ENCODE data around the gene MYL9. TPM values are rescaled to one million over a fixed set of nuclear protein-coding genes. Genes with fewer than 3 reads are reported as not detected.

Gene MYL9
- total and polyA plus RNA-seq, 7 experiments from 2014 or later, result 0.29 to 2.4 (median 0.29) TPM; not detected in 4

- H3K27me3 Mint-ChIP-seq, result no peaks in the 10 kb centered on the region
- CTCF ChIA-PET, result interaction anchor here (0.7 to 1.0 kb wide), 3 partner anchors 15 to 32 kb away, joined by 3 to 5 read pairs (median 4); no protein-coding TSS in a partner anchor
- DNase-seq (peak in 7 of 9 donors; percentile 61 to 82 (median 72)), ATAC-seq (peak; percentile 65)
- H3K36me3 Mint-ChIP-seq, result peaks cover 0 to 14% (median 0%) of the 10 kb centered on the region in 5 donors
- peaks cover 27 to 44% (median 40%) of the 10 kb centered on the region in 7 donors for H3K4me1 Mint-ChIP-seq
- H3K4me1 ChIP-seq (ENCODE audit: control insufficient read depth in 2 of 2, insufficient read depth in 2 of 2, low read length in 2 of 2), result peaks cover 13 to 34% of the 10 kb centered on the region in 2 donors
- H3K4me3 Mint-ChIP-seq, result peak overlapping the region; percentile 79 to 96 (median 90)
- intact Hi-C loops (cut with micrococcal nuclease), result loop anchor here (1.0 to 10.0 kb wide), 10 partner anchors 16 to 1478 kb away; partner anchors contain the start of genes RAB5IF (in 2 of the 2), AAR2 (in 1 of the 2), SLA2 (in 1 of the 2) and TRPC4AP (in 1 of the 2)
- H3K36me3 ChIP-seq (ENCODE audit: control insufficient read depth in 2 of 3, insufficient read depth in 3 of 3, low read length in 3 of 3), result peaks cover 0 to 6% (median 0%) of the 10 kb centered on the region in 3 experiments
- H3K4me3 ChIP-seq (ENCODE audit: low read length), result peak overlapping the region; percentile 52
- H3K9me3 ChIP-seq (ENCODE audit: control insufficient read depth in 2 of 3, low read length in 3 of 3), result no peaks in the 10 kb centered on the region
- H3K27ac Mint-ChIP-seq, result peak overlapping the region; percentile 96 to 100 (median 99)
- peaks cover 0 to 6% (median 0%) of the 10 kb centered on the region in 11 donors for H3K9me3 Mint-ChIP-seq
- peak overlapping the region; percentile 100 for H3K27ac ChIP-seq (ENCODE audit: low read depth, low read length)
- POLR2A ChIA-PET, result interaction anchor here (0.7 to 9.3 kb wide), 9 partner anchors 10 to 198 kb away, joined by 3 to 123 read pairs (median 6); partner anchors contain the start of gene RAB5IF
- H3K27me3 ChIP-seq (ENCODE audit: control insufficient read depth in 2 of 2, insufficient read depth in 2 of 2, low read length in 2 of 2), result no peaks in the 10 kb centered on the region
These were observed 31.4 kb downstream of the MYL9 start for GRCh38 chr20:36572701-36573102.

DNA sequence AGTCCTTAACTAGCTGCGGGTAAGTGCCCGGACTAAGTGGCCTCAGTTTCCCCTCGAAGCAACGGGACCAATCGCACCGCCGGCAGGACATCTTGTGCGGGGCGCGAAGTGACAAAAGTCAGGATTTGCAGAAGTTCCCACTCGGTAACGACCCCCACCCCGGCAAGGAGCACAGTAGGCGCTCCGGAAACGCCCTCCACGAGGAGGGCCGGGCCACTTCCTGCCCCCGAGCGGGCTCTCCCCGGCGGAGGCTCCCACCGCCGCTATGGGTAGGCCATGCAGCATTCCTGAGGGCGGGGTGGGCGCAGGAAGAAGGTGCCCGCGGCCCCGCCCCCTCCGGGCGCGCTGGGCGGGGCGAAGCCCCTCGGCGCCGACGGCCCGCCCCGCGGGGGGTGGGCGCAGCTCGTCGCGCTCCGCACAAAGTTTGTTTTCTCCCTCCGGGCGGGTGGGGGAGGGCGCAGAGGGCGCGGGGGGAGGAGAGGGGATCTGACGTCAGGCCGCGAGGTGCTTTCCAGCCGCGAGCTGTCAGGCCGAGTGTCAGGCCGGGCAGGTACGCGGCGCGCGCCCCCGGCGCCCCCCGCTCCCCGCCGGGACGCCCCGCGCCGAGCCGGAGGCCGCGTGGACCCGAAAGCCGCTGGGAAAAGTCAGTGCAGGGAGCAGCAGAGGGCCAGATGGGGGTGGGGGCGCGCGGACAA, 31.9 kb downstream of the MYL9 start, which contains the start of gene TGIF2:
TGIF2 (plus strand) TSS at position 495 of the 695 bp plus-strand sequence. CDS start 5,178 bp downstream, outside the sequence.
- H3K27me3 ChIP-seq (ENCODE audit: control insufficient read depth in 2 of 2, insufficient read depth in 2 of 2, low read length in 2 of 2), result no peaks in the 10 kb centered on the region
- intact Hi-C loops (cut with micrococcal nuclease), result loop anchor here (1.0 to 10.0 kb wide), 9 partner anchors 17 to 1478 kb away; partner anchors contain the start of genes RAB5IF (in 2 of the 2), SLA2 (in 1 of the 2) and TRPC4AP (in 1 of the 2)
- H3K9me3 ChIP-seq (ENCODE audit: control insufficient read depth in 2 of 3, low read length in 3 of 3), result no peaks in the 10 kb centered on the region
- H3K4me1 Mint-ChIP-seq, result peaks cover 27 to 49% (median 40%) of the 10 kb centered on the region in 7 donors
- ChIA-PET CTCF (interaction anchor here (0.7 to 1.0 kb wide), 2 partner anchors 24 to 32 kb away, joined by 3 to 4 read pairs; no protein-coding TSS in a partner anchor), POLR2A (interaction anchor here (0.6 to 9.3 kb wide), 9 partner anchors 10 to 402 kb away, joined by 3 to 123 read pairs (median 7); partner anchors contain the start of gene RAB5IF)
- peak within 1 kb of the TSS; percentile 88 to 97 (median 92) for H3K4me3 Mint-ChIP-seq
- H3K36me3 Mint-ChIP-seq, result peaks cover 0 to 14% (median 0%) of the 10 kb centered on the region in 5 donors
- peak within 1 kb of the TSS; percentile 96 to 100 (median 99) for H3K27ac Mint-ChIP-seq
- peaks cover 0 to 6% (median 0%) of the 10 kb centered on the region in 11 donors for H3K9me3 Mint-ChIP-seq
- peak within 1 kb of the TSS; percentile 100 for H3K27ac ChIP-seq (ENCODE audit: low read depth, low read length)
- no peaks in the 10 kb centered on the region for H3K27me3 Mint-ChIP-seq
- H3K36me3 ChIP-seq (ENCODE audit: control insufficient read depth in 2 of 3, insufficient read depth in 3 of 3, low read length in 3 of 3), result peaks cover 0 to 6% (median 0%) of the 10 kb centered on the region in 3 experiments
- peak; percentile 86 to 93 (median 91) for DNase-seq
- peak; percentile 84 for ATAC-seq
- H3K4me1 ChIP-seq (ENCODE audit: control insufficient read depth in 2 of 2, insufficient read depth in 2 of 2, low read length in 2 of 2), result peaks cover 13 to 34% of the 10 kb centered on the region in 2 donors
- peak within 1 kb of the TSS; percentile 70 for H3K4me3 ChIP-seq (ENCODE audit: low read length)

DNA sequence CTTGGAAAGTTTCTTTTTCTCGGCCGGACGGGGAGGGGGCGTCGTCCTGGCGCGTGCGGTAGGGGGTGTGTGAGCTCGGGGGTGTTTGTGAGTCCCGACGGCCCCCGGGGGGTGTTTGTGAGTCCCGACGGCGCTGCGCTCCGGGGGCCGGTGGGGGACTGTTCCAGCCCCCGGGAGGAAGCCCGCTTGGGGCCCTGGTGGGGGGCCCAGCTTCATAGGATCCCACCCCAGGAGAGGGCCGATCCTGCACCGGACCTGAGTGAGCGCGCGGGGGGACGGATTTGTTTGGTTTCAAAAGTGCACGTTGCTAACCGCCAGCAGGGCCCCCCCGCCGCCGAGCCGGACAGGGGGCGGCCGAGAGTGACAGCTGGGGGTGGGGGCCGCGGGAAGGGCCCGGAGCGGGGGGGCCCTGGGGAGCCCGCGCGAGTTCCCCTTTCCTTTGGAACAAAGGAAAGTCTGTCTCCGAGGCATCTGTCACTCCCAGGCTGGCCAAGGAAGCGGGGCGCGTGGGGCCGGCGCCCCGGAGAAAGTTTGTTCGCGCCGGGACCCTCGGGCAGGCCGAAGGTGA, 32.6 kb downstream of the MYL9 start:
- peak; percentile 3 for ATAC-seq
- intact Hi-C loops (cut with micrococcal nuclease), result loop anchor here (1.0 to 10.0 kb wide), 11 partner anchors 8 to 1479 kb away; partner anchors contain the start of genes RAB5IF (in 2 of the 2), SLA2 (in 1 of the 2) and TRPC4AP (in 1 of the 2)
- no peaks in the 10 kb centered on the region for H3K9me3 ChIP-seq (ENCODE audit: control insufficient read depth in 2 of 3, low read length in 3 of 3)
- peak overlapping the region; percentile 48 to 97 (median 90) for H3K4me3 Mint-ChIP-seq
- POLR2A ChIA-PET, result interaction anchor here (1.0 to 9.3 kb wide), 6 partner anchors 9 to 82 kb away, joined by 3 to 123 read pairs (median 10); partner anchors contain the start of gene RAB5IF
- peaks cover 13 to 34% of the 10 kb centered on the region in 2 donors for H3K4me1 ChIP-seq (ENCODE audit: control insufficient read depth in 2 of 2, insufficient read depth in 2 of 2, low read length in 2 of 2)
- peak overlapping the region; percentile 70 for H3K4me3 ChIP-seq (ENCODE audit: low read length)
- peaks cover 0 to 16% (median 0%) of the 10 kb centered on the region in 5 donors for H3K36me3 Mint-ChIP-seq
- no peaks in the 10 kb centered on the region for H3K27me3 ChIP-seq (ENCODE audit: control insufficient read depth in 2 of 2, insufficient read depth in 2 of 2, low read length in 2 of 2)
- CTCF ChIA-PET, result interaction anchor here (1.0 to 3.2 kb wide), 2 partner anchors 20 to 31 kb away, joined by 3 to 24 read pairs; partner anchors contain the start of gene RAB5IF
- peak in 6 of 9 donors; percentile 28 to 55 (median 40) for DNase-seq
- peaks cover 0 to 6% (median 0%) of the 10 kb centered on the region in 11 donors for H3K9me3 Mint-ChIP-seq
- peaks cover 0 to 10% (median 0%) of the 10 kb centered on the region in 3 experiments for H3K36me3 ChIP-seq (ENCODE audit: control insufficient read depth in 2 of 3, insufficient read depth in 3 of 3, low read length in 3 of 3)
- H3K27ac ChIP-seq (ENCODE audit: low read depth, low read length), result peak overlapping the region; percentile 100
- no peaks in the 10 kb centered on the region for H3K27me3 Mint-ChIP-seq
- H3K4me1 Mint-ChIP-seq, result peaks cover 27 to 50% (median 40%) of the 10 kb centered on the region in 7 donors
- H3K27ac Mint-ChIP-seq, result peak overlapping the region in 6 of 9 donors; percentile 49 to 99 (median 84)

- H3K27me3 ChIP-seq (ENCODE audit: control insufficient read depth in 2 of 2, insufficient read depth in 2 of 2, low read length in 2 of 2), result no peaks in the 10 kb centered on the region
- ChIA-PET POLR2A (interaction anchor here (0.6 to 9.3 kb wide), 7 partner anchors 9 to 617 kb away, joined by 3 to 123 read pairs (median 7); partner anchors contain the start of gene RAB5IF), CTCF (interaction anchor here (0.7 to 3.2 kb wide), 5 partner anchors 14 to 30 kb away, joined by 3 to 24 read pairs (median 4); partner anchors contain the start of gene RAB5IF)
- H3K4me1 ChIP-seq (ENCODE audit: control insufficient read depth in 2 of 2, insufficient read depth in 2 of 2, low read length in 2 of 2), result peaks cover 13 to 34% of the 10 kb centered on the region in 2 donors
- H3K36me3 Mint-ChIP-seq, result peaks cover 0 to 17% (median 0%) of the 10 kb centered on the region in 5 donors
- peak; percentile 34 to 68 (median 61) for DNase-seq
- H3K27ac ChIP-seq (ENCODE audit: low read depth, low read length), result peak overlapping the region; percentile 100
- peaks cover 0 to 17% (median 0%) of the 10 kb centered on the region in 3 experiments for H3K36me3 ChIP-seq (ENCODE audit: control insufficient read depth in 2 of 3, insufficient read depth in 3 of 3, low read length in 3 of 3)
- peak overlapping the region; percentile 80 to 99 (median 95) for H3K27ac Mint-ChIP-seq
- H3K4me1 Mint-ChIP-seq, result peaks cover 27 to 50% (median 40%) of the 10 kb centered on the region in 7 donors
- intact Hi-C loops (cut with micrococcal nuclease), result loop anchor here (1.0 to 10.0 kb wide), 3 partner anchors 8 to 1480 kb away; partner anchors contain the start of gene TRPC4AP (in 1 of the 2)
- H3K27me3 Mint-ChIP-seq, result no peaks in the 10 kb centered on the region
- H3K4me3 Mint-ChIP-seq, result peak overlapping the region; percentile 88 to 97 (median 90)
- peak overlapping the region; percentile 70 for H3K4me3 ChIP-seq (ENCODE audit: low read length)
- no peaks in the 10 kb centered on the region for H3K9me3 ChIP-seq (ENCODE audit: control insufficient read depth in 2 of 3, low read length in 3 of 3)
- peaks cover 0 to 6% (median 0%) of the 10 kb centered on the region in 11 donors for H3K9me3 Mint-ChIP-seq
- ATAC-seq, result peak; percentile 9
These were observed 33.2 kb downstream of the MYL9 start for GRCh38 chr20:36574366-36575135.

DNA sequence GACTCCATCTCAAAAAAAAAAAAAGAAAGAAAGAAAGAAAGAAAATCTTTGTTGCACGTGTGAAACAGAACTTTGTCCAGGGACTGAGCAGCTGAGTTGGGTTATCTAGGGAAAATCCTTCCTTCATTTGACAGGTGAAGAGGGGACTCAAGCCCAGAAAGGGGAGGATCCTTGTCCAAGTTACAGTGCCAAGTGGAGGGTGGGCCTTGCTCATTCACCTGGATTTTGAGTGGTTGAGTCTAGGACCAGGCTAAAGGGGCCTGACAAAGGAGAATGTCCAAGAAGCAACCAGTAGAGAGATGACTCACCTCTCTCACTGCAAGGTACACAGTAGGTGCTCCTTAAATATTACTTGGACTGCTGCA, 34.7 kb downstream of the MYL9 start:
- CTCF ChIA-PET, result interaction anchor here (0.6 to 3.2 kb wide), 5 partner anchors 16 to 240 kb away, joined by 3 to 24 read pairs (median 4); partner anchors contain the start of gene RAB5IF
- DNase-seq (no peak), ATAC-seq (no peak)
- Histone ChIP-seq H3K27ac (ENCODE audit: low read depth, low read length) (no peak overlapping the region), H3K36me3 (ENCODE audit: control insufficient read depth in 2 of 3, insufficient read depth in 3 of 3, low read length in 3 of 3) (peaks cover 6 to 31% (median 9%) of the 10 kb centered on the region in 3 experiments), H3K4me1 (ENCODE audit: control insufficient read depth in 2 of 2, insufficient read depth in 2 of 2, low read length in 2 of 2) (peaks cover 13 to 34% of the 10 kb centered on the region in 2 donors), H3K4me3 (ENCODE audit: low read length) (no peak overlapping the region), H3K9me3 (ENCODE audit: control insufficient read depth in 2 of 3, low read length in 3 of 3) (no peaks in the 10 kb centered on the region), H3K27me3 (ENCODE audit: control insufficient read depth in 2 of 2, insufficient read depth in 2 of 2, low read length in 2 of 2) (no peaks in the 10 kb centered on the region)
- peaks cover 4 to 24% (median 8%) of the 10 kb centered on the region in 5 donors for H3K36me3 Mint-ChIP-seq
- intact Hi-C loops (cut with micrococcal nuclease), result loop anchor here in 1 of 2 donors (10.0 kb wide), 1 partner anchor 1481 kb away; the partner anchor contains the start of gene TRPC4AP
- H3K4me3 Mint-ChIP-seq, result peak overlapping the region; percentile 88 to 97 (median 90)
- H3K9me3 Mint-ChIP-seq, result peaks cover 0 to 6% (median 0%) of the 10 kb centered on the region in 11 donors
- H3K4me1 Mint-ChIP-seq, result peaks cover 30 to 58% (median 43%) of the 10 kb centered on the region in 7 donors
- POLR2A ChIA-PET, result interaction anchor here (1.0 to 7.4 kb wide), 3 partner anchors 19 to 70 kb away, joined by 4 to 123 read pairs (median 13); partner anchors contain the start of genes RAB5IF and SLA2
- no peaks in the 10 kb centered on the region for H3K27me3 Mint-ChIP-seq
- peak overlapping the region; percentile 80 to 99 (median 95) for H3K27ac Mint-ChIP-seq

Measured in naive thymus-derived CD4-positive, alpha-beta T cell (primary cell).